Esophagus squamous epithelium (tissue), 4 donors: ENCODE results near the gene SH3BP2.

Experiments
- POLR2A ChIP-seq, 4 donors: fragments of 450-650 bp; IDR thresholded peaks; one replicate each; pipeline ENCODE4 v1.6.1; 2017; ENCODE audit warnings: antibody characterized with exemption in 4 of 4, mild to moderate bottlenecking in 4 of 4, moderate library complexity in 3 of 4
- TF ChIP-seq, protein P1 (sequence below), 6 experiments: fragments of 450-650 bp in 4 of 6; fragments of 200-600 bp in 2 of 6; sonication (generic) in 2 of 6; IDR thresholded peaks; one replicate each; pipeline ENCODE4 v1.5.1; 2016 to 2019; ENCODE audit warnings: antibody characterized with exemption in 6 of 6, mild to moderate bottlenecking in 4 of 6, moderate library complexity in 4 of 6

DNA sequence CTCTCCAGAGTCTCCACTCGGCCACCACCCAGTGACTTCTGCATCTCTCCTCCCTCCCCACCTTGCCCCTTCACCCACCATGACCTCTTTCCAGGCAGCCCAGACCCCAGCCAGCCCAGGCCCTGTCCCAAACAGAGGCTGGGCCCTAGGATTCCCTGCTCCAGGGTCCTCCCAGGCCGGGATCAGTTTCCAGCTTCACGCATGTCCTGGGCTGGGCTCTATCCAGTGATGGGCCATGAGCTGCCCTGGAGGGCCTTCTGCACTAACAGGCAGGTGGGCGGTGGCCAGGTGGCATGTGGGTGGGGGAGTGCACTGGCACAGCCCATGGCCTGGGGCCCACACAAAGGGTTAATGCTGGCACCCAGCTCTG is 30.4 kb downstream of the SH3BP2 start:
- TF ChIP-seq, protein P1, sequence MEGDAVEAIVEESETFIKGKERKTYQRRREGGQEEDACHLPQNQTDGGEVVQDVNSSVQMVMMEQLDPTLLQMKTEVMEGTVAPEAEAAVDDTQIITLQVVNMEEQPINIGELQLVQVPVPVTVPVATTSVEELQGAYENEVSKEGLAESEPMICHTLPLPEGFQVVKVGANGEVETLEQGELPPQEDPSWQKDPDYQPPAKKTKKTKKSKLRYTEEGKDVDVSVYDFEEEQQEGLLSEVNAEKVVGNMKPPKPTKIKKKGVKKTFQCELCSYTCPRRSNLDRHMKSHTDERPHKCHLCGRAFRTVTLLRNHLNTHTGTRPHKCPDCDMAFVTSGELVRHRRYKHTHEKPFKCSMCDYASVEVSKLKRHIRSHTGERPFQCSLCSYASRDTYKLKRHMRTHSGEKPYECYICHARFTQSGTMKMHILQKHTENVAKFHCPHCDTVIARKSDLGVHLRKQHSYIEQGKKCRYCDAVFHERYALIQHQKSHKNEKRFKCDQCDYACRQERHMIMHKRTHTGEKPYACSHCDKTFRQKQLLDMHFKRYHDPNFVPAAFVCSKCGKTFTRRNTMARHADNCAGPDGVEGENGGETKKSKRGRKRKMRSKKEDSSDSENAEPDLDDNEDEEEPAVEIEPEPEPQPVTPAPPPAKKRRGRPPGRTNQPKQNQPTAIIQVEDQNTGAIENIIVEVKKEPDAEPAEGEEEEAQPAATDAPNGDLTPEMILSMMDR (IDR thresholded peaks at IDR 0.05): no peak
- no peak for TF ChIP-seq POLR2A (IDR thresholded peaks at IDR 0.05)
